ENCODE data around the gene CARD18.
"Not testable (repeated sequence)": the region's sequence is repeated elsewhere in the genome, so short reads cannot be mapped to it uniquely, and the experiment has no call there.

Gene CARD18

DNA sequence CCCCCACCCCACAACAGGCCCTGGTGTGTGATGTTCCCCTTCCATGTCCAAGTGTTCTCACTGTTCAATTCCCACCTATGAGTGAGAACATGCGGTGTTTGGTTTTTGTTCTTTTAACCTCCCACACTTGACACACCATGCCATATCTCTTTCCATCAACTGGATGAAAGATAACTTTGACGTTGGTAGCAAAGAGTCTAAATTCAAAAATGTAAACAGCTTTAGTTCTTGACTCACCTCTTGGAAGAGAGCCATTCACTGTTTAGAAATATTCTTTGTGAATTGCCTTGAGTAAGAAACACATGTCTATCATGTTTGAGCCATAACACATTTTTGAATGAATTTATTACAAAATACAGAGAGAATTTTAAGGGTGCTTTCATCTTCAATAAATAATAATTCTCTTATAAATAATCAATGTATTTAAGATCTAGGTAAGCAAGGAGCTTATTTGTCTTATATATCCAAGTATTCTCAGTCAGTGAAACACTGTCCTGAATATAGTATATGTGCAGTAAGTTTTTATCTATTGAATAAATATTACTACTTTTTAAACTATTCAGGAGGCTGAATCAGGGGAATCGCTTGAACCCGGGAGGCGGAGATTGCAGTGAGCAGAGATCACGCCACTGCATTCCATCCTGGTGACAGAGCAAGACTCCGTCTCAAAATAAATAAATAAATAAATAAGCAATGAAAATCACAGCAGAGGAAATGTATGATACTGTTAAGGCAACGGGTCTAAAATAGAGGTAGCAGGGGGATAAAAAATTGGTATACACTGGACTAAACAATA, 6.7 kb downstream of the CARD18 start:
- no peak for DNase-seq (ENCODE audit: low read depth in 2 of 2)

DNA sequence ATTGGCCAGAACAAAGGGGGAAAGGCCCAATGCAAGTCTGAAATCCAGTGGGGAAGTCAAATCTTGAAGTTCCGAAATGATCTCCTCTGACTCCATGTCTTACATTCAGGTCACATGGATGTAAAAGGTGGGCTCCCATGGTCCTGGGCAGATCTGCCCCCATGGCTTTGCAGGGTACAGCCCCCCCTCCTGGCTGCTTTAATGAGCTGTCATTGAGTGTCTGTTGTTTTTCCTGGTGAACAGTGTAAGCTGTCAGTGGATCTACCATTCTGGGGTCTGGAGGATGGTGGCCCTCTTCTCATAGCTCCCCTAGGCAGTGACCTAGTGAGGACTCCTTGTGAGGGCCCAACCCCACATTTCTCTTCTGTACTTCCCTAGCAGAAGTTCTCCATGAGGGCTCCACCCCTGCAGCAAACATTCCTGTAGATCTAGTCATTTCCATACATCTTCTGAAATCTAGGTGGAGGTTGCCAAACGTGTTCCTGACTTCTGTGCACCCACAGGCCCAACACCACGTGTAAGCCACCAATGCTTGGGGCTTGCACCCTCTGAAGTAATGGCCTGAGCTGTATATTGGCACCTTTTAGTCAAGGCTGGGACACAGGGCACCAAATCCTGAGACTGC, 9.3 kb downstream of the CARD18 start:
- DNase-seq (ENCODE audit: low read depth in 2 of 2) = no peak

DNA sequence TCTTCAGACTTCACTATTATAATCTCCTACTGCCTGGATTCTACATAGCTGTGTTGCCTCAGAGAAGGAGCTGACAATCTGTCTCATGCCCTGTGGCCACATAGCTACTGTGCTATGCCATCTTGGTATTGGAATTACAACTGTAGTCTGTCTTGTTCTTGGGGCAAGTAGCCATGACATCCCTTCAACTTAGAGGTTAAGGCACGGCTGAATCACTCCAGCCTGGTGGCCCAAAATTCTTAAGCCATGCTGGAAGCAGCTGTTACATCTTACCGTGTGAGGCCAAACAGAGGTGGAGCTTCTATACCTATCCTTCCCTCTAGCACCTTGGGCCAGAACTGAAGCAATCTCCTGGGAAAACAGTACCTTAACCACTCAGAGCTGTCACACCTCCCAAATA, 14.8 kb downstream of the CARD18 start:
- DNase-seq (ENCODE audit: low read depth in 2 of 2) = no peak

DNA sequence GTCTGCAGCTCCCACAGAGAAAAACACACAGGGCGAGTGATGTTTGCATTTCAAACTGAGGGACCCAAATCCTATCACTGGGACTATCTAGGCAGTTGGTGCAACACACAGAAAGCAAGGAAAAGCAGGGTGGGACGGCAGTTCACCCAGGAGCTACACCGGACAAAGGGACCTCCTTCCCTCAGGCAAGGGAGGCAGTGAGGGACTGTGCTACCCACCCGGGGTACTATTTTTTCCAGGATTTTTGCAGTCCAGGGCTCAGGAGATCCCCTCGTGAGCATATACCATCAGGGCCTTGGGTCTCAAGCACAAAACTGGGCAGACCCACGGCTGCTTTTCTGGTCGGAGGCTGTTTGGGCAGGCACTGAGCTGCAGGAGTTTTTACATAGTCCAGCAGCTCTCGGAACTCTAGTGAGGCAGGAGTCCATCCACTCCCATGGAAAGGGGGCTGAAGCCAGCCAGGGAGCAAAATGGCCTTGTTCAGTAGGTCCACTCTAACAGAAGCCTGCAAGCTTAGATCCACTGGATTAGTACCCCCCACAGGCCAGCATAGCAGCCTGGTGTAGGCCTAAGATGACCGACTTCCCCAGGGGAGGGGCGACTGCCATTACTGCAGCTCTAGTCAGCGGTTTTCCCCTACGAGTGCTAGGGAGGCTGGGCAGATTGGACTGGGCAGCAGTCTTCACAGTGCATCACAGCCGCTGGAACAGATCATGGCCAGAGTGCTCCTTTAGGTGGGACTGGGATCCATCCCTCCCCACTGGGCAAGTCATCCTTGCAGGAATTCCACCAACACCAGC, 28.2 kb downstream of the CARD18 start:
- DNase-seq (ENCODE audit: low read depth in 2 of 2) = no peak

DNA sequence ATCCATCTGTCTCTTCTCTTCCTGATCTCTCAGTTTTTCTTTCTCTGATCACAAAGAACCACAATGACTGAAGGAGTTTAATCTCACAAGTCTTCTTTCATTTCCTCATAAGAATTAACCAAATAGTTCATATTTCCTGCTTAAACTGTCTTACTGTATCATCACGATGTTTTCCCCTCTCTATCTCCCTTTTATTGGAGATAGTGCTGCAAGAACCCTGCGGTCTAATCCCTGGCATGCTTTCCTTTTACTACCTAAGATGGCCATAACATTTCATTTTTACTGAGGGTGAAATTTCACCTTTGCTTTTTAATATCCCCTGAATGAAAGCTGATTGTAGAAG, 28.9 kb downstream of the CARD18 start:
- no peak for DNase-seq (ENCODE audit: low read depth in 2 of 2)

DNA sequence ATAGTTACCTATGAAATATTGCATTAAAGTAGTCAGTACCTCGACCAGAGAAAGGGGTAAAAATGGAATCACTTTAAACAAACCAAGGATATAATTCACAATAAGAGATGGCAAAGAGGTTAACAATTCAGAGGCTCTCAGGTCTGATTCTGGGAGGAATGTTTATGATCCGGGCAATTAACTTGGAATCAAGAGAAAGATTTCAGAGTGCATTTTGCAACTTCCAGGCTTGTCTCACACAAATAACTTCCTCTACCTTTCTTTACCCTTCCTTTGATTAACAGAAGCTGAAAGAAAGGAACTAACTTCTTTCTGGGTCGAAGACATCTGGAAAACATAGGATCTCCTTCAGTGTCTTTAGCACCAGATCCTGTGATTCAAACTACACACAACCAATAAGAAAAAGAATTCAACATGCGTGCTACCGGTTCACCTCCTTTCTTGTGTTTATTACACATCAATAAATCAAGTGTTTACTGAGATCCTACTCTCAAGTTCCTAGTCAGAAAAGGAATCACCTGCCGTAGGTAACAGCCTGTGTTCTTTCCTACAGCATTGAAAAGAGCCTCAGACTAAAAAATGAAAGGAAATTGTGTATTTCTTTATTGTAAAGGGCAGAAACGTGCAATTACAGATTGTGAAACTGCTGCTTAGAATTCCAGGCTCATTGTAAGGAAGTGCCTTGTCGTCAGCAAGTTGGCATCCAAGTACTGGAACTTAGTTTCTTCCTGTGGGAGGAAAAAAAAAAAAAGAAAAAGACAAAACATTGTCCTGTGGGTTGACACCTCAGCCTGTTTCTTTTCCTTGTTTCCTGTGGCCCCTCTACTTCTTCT, 29.5 kb downstream of the CARD18 start:
- no peak for DNase-seq (ENCODE audit: low read depth in 2 of 2)

DNA sequence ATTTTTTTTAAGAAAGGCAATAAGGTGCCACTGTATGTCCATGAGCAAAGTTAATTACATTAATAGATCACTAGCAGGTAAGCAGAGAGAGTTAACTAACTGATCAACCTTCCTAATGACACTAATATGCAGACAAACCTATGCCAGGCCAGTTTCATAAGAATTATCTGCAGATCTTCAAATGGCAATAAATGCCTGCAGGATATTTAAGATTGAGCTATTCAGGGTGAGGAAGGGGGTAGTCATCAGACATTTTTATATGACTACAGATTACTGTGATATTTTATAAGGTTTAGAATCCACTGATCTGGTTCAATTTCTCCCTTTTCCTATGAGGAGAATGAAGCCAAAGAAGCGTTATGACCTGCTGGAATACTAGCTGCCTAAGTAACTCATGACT, 30.2 kb downstream of the CARD18 start:
- DNase-seq (ENCODE audit: low read depth in 2 of 2) = no peak

DNA sequence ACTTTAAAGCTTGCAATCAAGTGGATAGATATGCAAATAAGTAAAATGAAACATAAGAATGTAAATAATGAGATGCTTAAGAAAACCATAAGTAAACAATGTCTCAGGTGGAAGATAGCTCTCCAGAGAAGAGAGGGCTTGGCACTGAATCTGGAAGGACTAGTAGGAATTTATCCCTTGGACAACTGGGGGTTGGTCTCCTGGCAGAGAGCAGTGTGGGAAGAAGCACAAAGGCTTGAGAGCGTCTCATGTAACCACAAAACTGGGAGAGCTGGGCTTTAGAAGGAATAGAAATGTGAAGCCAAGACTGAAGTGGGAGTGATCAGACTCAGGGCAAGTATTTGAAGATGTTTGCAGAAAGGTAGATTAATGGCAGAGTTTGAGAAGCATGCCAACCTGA, 31.3 kb downstream of the CARD18 start:
- DNase-seq (ENCODE audit: low read depth in 2 of 2) = no peak

DNA sequence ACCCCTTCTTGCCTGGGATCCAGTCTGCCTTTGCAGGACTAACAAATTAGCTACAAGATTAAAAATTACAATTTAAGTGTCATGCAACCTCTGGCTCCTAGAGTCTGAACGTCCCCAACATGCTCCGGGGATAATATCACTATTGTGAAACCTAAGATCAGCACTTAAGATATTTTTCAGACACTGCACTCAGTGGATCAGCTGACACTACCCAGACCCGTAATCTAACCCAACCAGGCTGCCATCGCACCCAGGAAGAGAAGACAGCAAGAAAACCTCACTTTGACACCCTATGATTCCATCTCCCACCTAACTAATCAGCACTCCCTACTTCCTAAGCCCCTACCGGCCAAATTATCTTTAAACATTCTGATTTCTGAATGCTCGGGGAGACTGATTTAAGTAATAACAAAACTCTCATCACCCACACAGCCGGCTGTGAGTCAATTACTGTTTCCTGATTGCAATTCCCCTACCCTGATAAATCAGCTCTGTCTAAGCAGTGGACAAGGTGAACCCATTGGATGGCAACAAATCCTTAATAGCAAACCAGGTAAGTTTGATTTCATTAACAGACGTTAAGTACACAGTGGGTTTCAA, 32.2 kb downstream of the CARD18 start:
- not testable (repeated sequence) for DNase-seq (ENCODE audit: low read depth in 2 of 2)

DNA sequence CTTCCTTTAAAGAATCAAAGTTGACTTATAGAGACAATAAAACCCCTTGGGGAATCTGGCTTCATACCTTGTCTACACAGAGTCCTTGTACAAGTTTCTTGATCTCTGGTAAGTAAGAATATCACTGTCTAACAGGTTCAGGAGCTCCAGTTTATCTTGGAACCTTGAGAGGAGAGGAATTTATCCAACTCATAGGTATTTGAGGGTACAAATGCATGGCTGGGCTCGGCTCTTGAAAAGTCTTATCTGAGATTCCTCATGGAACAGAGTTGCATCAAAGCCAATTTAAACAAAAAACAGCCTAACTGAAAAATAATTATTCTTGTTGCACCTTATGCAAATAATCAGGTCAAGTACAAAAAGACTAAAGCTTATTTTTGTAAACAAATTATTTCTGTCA, 33.4 kb downstream of the CARD18 start:
- DNase-seq (ENCODE audit: low read depth in 2 of 2) = no peak

DNA sequence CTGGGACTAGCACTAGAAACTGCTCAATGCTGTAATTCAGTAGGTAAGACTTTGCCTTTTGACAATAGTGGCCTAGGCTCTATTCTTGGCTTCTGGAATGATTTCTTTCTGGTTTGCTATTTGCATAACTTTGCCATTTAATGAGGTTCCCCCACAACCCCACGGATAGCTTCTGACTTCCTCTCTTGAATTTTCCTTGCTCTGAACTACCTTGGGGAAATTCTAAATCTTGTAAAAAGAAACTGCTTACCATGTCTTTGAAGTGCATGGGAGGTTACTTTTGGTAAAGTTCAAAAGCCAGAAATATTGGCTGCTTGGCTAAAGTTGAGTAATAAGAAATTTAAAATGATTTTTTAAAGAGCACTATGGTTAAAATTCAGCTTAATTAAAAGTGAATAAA, 35.3 kb downstream of the CARD18 start:
- DNase-seq (ENCODE audit: low read depth in 2 of 2) = no peak

DNA sequence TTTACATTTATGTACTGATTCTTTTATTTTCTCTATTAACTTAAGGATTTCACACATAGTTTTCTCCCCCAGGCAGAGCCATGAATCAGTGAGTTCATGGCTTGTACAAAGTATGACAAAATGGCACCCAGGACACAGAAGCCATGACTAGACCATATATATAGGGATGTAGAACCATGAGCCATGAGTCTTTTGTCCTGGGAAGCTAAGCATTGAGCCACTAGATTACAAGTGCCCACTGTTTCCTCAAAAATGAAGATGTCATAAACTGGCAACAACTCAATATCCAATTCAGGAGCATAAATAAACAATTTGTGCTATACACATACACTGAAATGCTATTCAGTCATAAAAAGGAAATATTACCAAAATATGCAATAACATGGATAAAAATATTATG, 36.2 kb downstream of the CARD18 start:
- DNase-seq (ENCODE audit: low read depth in 2 of 2) = no peak

DNA sequence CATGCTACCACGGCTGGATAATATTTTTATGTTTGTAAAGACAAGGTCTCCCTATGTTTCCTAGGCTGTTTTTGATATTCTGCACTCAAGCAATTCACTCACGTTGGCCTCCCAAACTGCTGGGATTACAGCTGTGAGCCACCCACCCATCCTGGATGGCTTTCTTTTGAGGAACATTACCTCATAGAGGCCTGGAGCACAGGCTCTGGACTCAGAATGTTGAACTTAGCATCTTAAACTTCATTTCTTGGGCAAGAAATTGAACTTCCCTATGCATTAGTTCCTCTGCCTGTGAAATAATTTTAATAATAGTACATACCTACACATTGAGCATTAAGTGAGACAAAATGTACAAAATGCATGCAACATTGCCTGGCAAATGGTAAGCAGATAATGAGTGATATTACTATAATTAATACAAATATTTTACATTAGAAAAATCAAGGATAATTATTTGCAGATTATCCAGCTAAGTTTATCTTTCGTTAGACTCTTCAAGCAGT, 37.4 kb downstream of the CARD18 start:
- not testable (repeated sequence) for DNase-seq (ENCODE audit: low read depth in 2 of 2)

DNA sequence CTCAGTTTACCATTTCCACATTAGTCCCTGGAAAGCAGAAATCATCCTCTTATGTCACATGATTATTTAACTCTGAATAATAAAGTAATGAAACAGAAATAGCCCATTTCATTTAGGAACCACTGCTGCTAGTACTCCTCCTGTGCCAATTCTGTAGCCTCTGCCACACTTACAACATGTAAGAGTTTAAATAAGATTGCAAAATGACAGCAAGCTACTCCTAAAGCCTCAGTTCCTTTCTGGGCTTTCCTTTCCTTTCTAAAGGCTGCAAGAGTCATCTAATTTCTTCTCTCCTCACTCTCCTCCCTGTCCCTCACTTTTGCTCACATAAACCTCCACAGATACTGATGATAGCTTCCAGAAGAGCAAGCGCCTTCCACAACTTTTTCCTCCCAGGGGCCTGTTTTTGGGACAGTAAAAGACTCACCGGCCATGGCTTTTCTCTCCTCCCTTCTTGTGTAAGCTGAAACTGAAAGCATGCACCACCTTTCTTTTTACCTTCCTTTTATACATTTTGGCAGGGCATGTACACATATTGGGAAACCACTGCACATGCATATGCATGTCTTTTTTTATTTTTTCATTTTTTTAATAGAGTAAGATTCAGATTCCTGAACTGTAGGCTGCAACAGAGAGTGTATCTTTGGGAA, 38.5 kb downstream of the CARD18 start:
- no peak for DNase-seq (ENCODE audit: low read depth in 2 of 2)

DNA sequence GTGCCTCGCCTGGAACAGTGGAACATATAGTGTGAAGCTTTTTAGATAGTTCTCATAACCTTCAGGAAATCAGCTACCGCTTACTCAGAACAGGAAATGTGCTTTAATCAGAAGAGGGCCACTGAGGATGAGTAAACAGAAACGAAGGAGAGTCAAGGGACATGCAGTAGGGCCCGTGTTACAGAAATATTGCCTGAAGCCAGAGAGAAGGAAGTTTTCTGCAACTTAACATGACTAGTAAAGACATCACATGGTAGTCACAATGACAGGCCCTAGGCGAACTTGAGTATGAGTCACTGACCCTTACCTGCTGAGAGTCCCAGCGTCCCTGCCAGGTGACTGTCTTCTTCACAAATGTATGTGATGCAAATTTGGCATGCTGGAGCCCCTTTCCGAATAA, 39.4 kb downstream of the CARD18 start:
- no peak for DNase-seq (ENCODE audit: low read depth in 2 of 2)

DNA sequence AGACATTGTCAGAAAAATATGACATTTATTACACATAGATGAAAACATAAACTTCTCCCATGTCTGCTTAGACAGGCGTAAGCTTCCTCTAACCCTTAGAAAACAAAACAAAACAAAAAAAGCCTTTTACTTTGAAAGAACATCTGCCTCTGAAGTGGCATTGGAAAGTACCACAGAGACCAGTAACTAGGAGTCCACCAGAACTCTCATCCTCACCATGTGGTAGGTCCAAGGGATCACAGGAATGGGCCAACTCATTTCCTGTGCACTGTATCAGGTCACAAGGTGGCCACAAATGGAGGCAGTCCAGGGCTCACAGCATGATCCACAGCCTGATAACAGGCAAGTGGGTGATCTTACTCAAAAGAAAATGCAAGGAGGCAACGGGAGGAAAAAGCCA, 40.0 kb downstream of the CARD18 start:
- not testable (repeated sequence) for DNase-seq (ENCODE audit: low read depth in 2 of 2)

DNA sequence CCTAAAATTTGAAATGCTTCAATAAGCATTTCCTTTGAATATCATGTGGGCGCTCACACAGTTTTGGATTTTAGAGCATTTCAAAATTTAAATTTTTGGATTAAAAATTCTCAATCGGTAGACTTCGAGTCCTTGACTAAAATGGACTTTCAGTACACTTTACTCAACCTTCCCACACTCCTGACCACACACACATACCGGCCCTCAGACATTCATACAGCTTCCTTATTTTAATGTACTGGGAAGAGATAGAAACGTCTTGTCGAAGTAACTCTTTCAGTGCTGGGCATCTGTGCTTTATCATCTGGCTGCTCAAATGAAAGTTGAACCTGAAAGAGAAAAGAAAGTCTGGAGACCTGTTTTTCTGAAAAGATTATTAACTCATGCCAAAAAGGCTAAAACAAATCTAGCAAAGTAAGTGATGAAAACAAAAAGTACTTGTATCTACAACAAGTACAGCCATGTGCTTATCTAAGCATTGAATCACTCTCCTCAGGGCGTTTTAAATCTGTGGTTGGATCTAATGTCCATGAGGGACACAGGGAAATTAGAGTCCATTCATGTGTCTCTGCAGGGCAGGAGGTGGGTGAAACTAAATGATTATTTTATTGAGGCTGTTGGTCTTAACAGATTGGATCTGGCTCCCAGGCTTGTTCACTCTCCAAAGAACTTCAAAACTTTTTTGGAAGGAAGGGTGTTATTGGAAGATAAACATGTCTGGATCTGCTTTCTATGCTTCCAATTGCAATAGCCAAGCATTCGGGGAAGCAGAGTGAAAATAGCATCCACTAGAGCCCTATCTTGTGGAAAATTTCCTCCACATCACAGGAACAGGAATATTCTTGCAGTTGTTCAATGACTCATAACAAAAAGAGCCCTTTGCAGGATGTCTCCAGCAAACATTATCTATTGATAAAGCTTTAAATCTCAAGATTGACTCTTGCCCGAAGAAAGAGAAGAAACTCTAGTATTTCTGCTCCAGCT, 47.0 kb downstream of the CARD18 start:
- no peak for DNase-seq (ENCODE audit: low read depth in 2 of 2)
